Vagina (tissue), 2 donors: ENCODE data around the gene WDR1.

Source experiments
- CTCF ChIP-seq, 3 experiments: fragments of 450-650 bp in 2 of 3; fragments of 200-600 bp in 1 of 3; sonication (generic) in 1 of 3; IDR thresholded peaks; one replicate each; pipeline ENCODE4 v1.5.1; 2017 to 2019; ENCODE audit warnings: antibody characterized with exemption in 3 of 3, mild to moderate bottlenecking in 2 of 3, moderate library complexity in 2 of 3
- POLR2A ChIP-seq, 2 donors: fragments of 450-650 bp; IDR thresholded peaks; one replicate each; pipeline ENCODE4 v1.6.1; 2017; ENCODE audit warnings: antibody characterized with exemption in 2 of 2, mild to moderate bottlenecking in 2 of 2, moderate library complexity in 2 of 2

DNA sequence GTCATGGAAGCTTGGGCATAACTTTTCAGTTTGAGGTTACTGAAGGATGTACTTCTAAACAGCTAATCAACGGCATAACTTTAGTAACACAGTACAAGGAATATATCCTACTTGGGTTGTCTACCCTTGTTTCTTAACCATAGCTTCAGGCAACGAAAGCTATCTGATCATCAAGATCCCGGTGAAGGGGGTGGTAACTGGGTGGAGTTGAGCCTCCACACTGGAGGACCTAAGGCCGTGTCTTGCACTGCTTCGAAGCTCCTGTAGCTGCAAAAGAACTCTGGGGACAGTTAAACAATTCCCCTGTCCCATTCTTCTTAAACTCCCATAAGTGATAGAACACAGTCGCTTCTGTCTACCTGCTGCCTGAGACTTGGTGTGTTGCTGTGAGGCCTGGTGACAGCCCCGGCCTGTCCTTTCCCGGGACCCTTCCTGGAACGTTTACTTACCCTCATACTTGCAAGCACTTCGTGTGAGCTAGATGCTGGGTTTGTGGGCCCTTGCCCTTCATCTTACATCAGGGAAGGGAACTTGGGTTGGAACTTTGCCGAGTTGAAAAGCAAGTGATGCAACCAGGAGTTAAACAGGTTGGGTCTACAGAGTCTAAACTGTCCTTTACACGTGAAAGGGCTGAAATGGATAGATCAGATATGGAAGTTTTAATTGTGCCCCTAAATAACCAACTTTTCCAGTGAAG is 5.8 kb upstream of the WDR1 start:
- TF ChIP-seq POLR2A (IDR thresholded peaks at IDR 0.05) (no peak), CTCF (IDR thresholded peaks at IDR 0.05) (no peak)
